ENCODE measurements around the gene POPDC2. TPM values are rescaled to one million over a fixed set of nuclear protein-coding genes. Genes with fewer than 3 reads are reported as not detected.

The POPDC2 gene
- total RNA-seq, 2 donors from 2014 or later = 0.78 to 0.99 TPM

- Histone ChIP-seq H3K9me3 (no peaks in the 10 kb centered on the region), H3K27ac (no peak overlapping the region), H3K4me3 (no peak overlapping the region), H3K27me3 (no peaks in the 10 kb centered on the region), H3K4me1 (peaks cover 11% of the 10 kb centered on the region), H3K36me3 (replicated peaks in 1 of 2; ENCODE audit: insufficient read depth in 1 of 2, low read depth in 2 of 2) (peaks cover 0 to 3% of the 10 kb centered on the region in 2 donors)
- TF ChIP-seq POLR2A (IDR thresholded peaks at IDR 0.05) (no peak), CTCF (IDR thresholded peaks at IDR 0.05) (no peak)
- DNase-seq (no peak), ATAC-seq (peak; percentile 51)
- 76% methylated on average over 4 of the region's 4 CpGs for WGBS, 2 donors
- intact Hi-C loops (cut with DNase I) = no loop called here
Observed at GRCh38 chr3:119664850-119665379, 4.5 kb upstream of the POPDC2 start.

- DNase-seq = no peak
- Histone ChIP-seq H3K36me3 (replicated peaks in 1 of 2; ENCODE audit: insufficient read depth in 1 of 2, low read depth in 2 of 2) (peaks cover 0 to 3% of the 10 kb centered on the region in 2 donors), H3K27me3 (no peaks in the 10 kb centered on the region), H3K4me1 (peaks cover 11% of the 10 kb centered on the region), H3K4me3 (no peak overlapping the region), H3K9me3 (no peaks in the 10 kb centered on the region), H3K27ac (no peak overlapping the region)
- ATAC-seq = no peak
- WGBS, 2 donors = 70 to 85% methylated on average over 4 of the region's 4 CpGs
- TF ChIP-seq CTCF (IDR thresholded peaks at IDR 0.05) = no peak
- TF ChIP-seq POLR2A (IDR thresholded peaks at IDR 0.05) = no peak
- intact Hi-C loops (cut with DNase I) = no loop called here
Observed at GRCh38 chr3:119664370-119664769, 4.0 kb upstream of the POPDC2 start.

GRCh38 chr3:119663885-119664284 lies 3.5 kb upstream of the POPDC2 start:
- Histone ChIP-seq H3K4me1 (peaks cover 11% of the 10 kb centered on the region), H3K36me3 (replicated peaks in 1 of 2; ENCODE audit: insufficient read depth in 1 of 2, low read depth in 2 of 2) (peaks cover 0 to 3% of the 10 kb centered on the region in 2 donors), H3K9me3 (no peaks in the 10 kb centered on the region), H3K27ac (no peak overlapping the region), H3K4me3 (no peak overlapping the region), H3K27me3 (no peaks in the 10 kb centered on the region)
- no peak for TF ChIP-seq POLR2A (IDR thresholded peaks at IDR 0.05)
- TF ChIP-seq CTCF (IDR thresholded peaks at IDR 0.05) = no peak
- no peak for ATAC-seq
- intact Hi-C loops (cut with DNase I) = no loop called here
- WGBS, 2 donors = 79 to 87% methylated on average over 2 of the region's 2 CpGs
- no peak for DNase-seq

- Histone ChIP-seq H3K27me3 (no peaks in the 10 kb centered on the region), H3K36me3 (replicated peaks in 1 of 2; ENCODE audit: insufficient read depth in 1 of 2, low read depth in 2 of 2) (no peaks in the 10 kb centered on the region), H3K27ac (no peak overlapping the region), H3K4me1 (peaks cover 11% of the 10 kb centered on the region), H3K9me3 (no peaks in the 10 kb centered on the region), H3K4me3 (no peak overlapping the region)
- no peak for ATAC-seq
- DNase-seq = no peak
- TF ChIP-seq POLR2A (IDR thresholded peaks at IDR 0.05) (no peak), CTCF (IDR thresholded peaks at IDR 0.05) (no peak)
- WGBS, 2 donors = 64 to 81% methylated on average over 1 of the region's 1 CpG
- intact Hi-C loops (cut with DNase I) = no loop called here
Observed at GRCh38 chr3:119662604-119663373, 2.4 kb upstream of the POPDC2 start.

All from body of pancreas (tissue), 4 donors.